Kidney epithelial cell (primary cell): Measurements from ENCODE around the gene ABR. TPM values are rescaled to one million over a fixed set of nuclear protein-coding genes. Genes with fewer than 3 reads are reported as not detected.

Experiments used
- DNase-seq: peaks from one replicate; pipeline ENCODE4 v3.0.0-alpha.2; 2010; ENCODE audit warnings: low read depth
- H3K27me3 ChIP-seq: 2 replicates; pipeline ENCODE4 v1.6.0; 2011; ENCODE audit warnings: low read length; ENCODE audit not compliant: control insufficient read depth, insufficient read depth
- H3K36me3 ChIP-seq: 2 replicates; pipeline ENCODE4 v1.5.1; 2011; ENCODE audit warnings: low read length; ENCODE audit not compliant: control insufficient read depth, insufficient read depth
- H3K4me3 ChIP-seq: 2 replicates; pipeline ENCODE4 v1.5.1; 2011; ENCODE audit warnings: low read depth, mild to moderate bottlenecking, control low read depth, low read length
- CTCF ChIP-seq: IDR thresholded peaks from 2 replicates; pipeline ENCODE4 v1.5.1; 2011; ENCODE audit warnings: mild to moderate bottlenecking, moderate library complexity, low read length, control low read depth, inconsistent platforms; ENCODE audit not compliant: insufficient read depth, poor library complexity, severe bottlenecking
- total RNA-seq: library from RNA; depleted of rRNA; stranded (reverse); fragments of >200 nt; gene quantifications from 2 replicates; pipeline ENCODE4 v1.2.3, GENCODE V29; 2015

ABR gene
- total RNA-seq, 1 donor from 2014 or later: 141 TPM

GRCh38 chr17:1226308-1226707 lies 46.5 kb upstream of the ABR start:
- no peak for TF ChIP-seq CTCF
- no peak overlapping the region for H3K4me3 ChIP-seq
- DNase-seq: no peak
- no peaks in the 10 kb centered on the region for H3K36me3 ChIP-seq
- H3K27me3 ChIP-seq: peaks cover 34% of the 10 kb centered on the region

DNA sequence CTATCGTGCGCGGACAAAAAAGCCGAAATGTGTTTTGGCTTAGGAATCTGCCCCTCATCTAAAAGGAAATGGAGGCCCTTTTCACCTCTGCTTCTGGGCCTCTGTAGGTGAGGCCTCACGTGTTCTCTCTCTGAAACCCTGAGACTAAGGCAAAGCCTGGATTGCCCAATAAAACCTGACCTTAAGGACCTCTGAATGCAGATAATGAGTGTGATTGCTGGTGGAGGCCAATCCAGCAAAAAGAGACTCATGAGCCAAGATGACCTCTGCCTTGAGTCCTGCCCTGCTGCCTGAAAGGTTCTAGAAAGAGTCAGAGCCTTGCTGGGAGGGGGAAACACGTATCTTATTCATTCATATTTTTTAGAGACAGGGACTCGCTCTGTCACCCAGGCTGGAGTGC lies 44.5 kb upstream of the ABR start:
- no peak for DNase-seq
- TF ChIP-seq CTCF: no peak
- no peak overlapping the region for H3K4me3 ChIP-seq
- no peaks in the 10 kb centered on the region for H3K36me3 ChIP-seq
- peaks cover 19% of the 10 kb centered on the region for H3K27me3 ChIP-seq

- no peak overlapping the region for H3K4me3 ChIP-seq
- H3K27me3 ChIP-seq: peaks cover 15% of the 10 kb centered on the region
- TF ChIP-seq CTCF: no peak
- DNase-seq: no peak
- no peaks in the 10 kb centered on the region for H3K36me3 ChIP-seq
These were observed 43.9 kb upstream of the ABR start for GRCh38 chr17:1223662-1224061.

DNA sequence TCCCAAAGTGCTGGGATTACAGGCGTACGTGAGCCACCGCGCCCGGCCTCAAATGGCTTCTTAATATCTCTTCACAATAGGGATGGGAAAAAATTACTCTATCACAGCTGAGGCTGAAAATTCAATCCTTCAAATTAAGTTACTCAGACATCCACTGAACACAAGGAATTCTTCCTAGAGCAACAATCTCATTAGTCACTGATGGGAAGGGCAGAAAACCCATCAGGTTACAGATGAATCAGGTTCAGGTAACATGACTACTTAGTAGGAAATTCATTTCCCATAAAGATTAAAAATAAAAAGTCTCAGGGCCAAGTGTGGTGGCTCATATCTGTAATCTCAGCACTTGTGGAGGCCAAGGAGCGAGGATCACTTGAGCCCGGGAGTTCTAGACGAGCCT lies 42.5 kb upstream of the ABR start:
- no peaks in the 10 kb centered on the region for H3K36me3 ChIP-seq
- H3K4me3 ChIP-seq: no peak overlapping the region
- TF ChIP-seq CTCF: no peak
- H3K27me3 ChIP-seq: peaks cover 3% of the 10 kb centered on the region
- peak; percentile 56 for DNase-seq

DNA sequence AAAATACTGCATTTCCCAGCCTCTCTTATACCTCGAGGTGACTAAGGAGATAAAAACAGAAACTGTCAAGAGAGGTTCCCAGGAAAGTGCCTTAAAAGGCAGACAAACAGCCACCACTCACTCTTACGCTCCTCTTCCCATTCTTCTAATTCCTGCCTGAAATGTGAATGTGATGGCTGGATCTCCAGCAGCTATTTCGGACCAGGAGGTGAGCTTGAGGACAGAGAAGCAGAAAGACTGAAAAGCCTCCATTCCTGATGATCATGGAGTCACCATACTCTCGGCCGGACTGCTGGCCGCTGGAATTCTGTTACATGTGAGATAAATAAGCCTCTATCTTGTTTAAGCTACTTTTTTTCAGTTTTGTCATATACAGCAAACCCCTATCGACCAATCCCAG lies 41.4 kb upstream of the ABR start:
- DNase-seq: no peak
- H3K36me3 ChIP-seq: no peaks in the 10 kb centered on the region
- H3K27me3 ChIP-seq: peaks cover 6% of the 10 kb centered on the region
- no peak overlapping the region for H3K4me3 ChIP-seq
- TF ChIP-seq CTCF: no peak

GRCh38 chr17:1220346-1220745 lies 40.6 kb upstream of the ABR start:
- Histone ChIP-seq H3K36me3 (no peaks in the 10 kb centered on the region), H3K27me3 (peaks cover 7% of the 10 kb centered on the region), H3K4me3 (no peak overlapping the region)
- no peak for TF ChIP-seq CTCF
- no peak for DNase-seq
